NCI-H1694 treated with DMSO at 0.1 percent for 48 hours (cell line): Measurements from ENCODE around the gene SRCIN1.
"Not testable (repeated sequence)": the region's sequence is repeated elsewhere in the genome, so short reads cannot be mapped to it uniquely, and the experiment has no call there.

Experiments used
- DNase-seq: peaks from one replicate; lab custom pipeline; 2025; lab: John Stamatoyannopoulos, UW

SRCIN1 gene

DNA sequence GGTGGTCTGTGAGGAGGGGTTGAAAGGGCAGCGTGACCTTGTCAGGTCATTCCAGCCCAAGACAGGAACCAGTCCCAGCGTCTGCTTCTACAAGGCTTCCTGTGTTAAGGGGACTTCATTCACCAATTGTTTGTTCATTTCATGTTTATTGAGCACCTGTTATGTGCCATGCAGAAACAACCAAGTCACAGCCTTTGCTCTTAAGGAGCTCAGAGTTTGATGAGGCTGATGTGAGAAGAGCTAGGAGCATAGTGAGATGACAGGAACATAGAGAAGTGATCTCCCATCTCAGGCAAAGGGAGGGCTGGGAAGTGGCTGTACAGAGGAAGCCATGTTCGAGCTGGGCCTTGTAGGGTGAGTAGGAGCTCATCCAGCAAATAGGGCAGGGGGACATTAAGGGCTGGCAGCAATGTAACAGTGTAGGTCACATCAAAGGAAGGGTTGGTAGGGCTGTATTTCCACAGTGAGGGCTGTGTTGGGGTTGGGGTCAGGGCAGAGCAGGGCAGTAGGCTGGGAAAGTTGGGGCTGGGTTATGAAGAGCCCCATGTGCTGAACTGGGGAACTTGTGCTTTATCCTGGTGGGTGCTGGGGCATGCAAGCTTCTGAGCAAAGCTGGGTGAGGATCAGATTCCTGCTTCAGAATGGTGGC lies 97.7 kb downstream of the SRCIN1 start:
- no peak for DNase-seq

DNA sequence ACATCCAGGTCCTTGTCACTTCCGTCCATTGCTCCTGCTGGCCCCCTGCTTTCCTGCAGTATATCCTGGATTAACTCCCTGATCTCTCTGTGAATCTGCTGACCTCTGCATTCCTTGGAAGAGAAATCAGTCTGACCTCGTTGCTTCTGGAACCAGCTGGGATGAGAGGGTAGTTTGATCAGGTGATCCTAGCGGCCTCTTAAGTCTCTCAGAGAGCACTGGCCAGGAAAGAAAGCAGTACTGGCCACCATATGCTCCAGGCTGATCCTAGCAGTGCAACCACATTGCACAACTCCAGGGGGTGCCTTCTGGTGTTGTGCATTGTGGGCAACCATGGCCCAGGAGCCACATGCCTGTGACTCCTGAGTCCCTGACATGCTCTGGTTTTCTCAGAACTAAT lies 98.3 kb downstream of the SRCIN1 start:
- no peak for DNase-seq

DNA sequence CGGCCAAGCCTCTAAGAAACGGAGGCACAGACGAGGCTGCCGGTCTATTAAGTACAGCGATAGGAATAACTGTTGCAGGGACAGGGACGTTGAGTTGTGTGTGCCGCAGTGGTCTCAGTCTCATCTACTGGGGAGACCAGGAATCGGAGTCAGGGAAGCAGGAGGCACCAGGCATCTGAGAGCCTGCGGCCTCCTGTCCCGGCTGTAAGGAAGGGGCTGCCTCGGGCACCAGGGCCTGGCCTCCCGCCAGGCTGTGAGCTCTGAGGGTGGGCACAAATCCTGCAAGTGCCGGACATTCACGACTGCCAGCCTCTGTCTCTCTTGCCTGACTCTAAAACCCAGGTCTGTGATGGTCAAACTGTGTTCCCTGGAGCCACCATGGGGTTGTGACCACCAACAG lies 101.5 kb downstream of the SRCIN1 start:
- DNase-seq: no peak

DNA sequence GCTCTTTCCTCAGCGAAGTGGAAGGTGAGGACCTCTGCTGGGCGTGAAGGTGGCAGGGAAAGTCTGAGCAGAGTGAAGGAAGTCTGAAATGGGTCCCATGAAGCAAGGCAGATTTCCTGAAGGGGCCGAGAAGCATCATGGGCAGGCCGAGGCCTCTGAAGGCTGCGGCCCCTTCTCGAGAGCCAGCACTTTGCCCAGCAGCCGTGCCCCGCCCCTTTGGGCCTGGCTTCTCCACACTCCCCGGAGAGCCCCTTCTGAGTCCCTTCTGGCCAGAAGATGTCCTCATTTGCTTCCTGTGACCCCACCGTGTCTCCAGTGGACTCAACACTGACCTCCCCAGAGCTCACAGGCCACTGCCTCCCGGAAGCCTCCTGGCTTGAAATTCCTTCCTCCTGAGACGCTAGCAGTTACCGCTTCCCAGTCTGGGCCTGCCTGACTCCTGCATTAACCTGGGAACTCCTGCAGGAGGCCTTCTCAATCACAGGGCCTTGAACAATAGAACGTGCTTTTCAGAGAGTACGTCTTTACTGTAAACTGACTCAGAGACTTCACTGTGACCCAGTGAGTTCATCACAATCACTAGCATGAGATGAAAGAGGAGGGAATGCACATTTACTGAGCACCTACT lies 102.4 kb downstream of the SRCIN1 start:
- DNase-seq: not testable (repeated sequence)

DNA sequence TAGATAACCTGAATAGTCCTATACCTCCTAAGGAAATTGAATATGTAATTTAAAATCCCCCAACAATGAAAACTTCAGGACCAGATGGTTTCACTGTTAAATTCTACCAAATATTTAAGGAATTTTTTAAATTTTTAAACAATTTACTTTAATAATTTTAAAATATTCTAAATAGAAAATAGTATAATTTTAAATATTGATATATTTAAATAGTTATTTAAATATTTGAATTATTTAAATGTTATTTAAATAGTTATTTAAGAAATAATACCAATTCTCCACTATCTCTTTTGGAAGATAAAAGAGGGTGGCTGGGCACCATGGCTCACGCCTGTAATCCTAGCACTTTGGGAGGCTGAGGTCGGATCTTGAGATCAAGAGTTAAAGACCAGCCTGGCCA lies 104.0 kb downstream of the SRCIN1 start:
- DNase-seq: not testable (repeated sequence)

DNA sequence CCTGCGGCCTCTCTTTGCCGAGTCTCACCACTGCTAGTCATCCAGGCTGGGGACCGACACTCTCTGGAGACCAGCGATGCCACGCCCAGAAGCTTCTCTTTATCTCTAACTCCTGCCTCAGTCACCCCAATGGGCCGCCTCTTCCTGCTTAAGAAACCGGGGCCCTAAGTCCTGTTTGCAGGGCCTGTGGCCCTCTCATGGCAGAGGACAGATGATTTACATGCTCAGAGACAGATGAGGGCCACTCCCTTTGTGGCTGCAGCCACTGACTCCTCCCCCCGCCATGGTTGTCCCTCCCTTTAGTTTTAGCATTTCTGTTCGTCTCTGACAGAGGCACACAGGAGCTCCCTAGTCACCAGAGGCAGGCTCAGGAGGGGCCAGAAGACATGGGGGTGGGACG lies 106.5 kb downstream of the SRCIN1 start:
- not testable (repeated sequence) for DNase-seq

DNA sequence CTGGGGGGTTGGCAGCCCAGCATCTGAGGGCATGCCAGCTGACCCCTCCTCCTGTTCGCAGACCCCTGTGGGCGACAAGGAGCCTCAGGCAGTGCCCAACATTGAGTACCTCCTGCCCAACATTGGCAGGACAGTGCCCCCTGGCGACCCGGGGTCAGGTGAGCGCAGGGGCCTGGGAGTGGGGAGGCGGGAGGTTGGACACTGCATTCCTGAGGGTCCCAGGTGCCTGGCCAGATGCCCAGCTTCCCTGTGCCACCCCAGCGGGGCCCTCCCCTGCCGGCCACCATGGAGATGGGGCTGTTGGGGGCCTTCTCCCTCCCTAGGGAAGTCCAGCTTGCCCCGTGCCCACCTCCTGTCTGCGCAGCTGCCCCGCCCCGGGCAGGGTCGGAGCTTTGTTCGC lies 107.4 kb downstream of the SRCIN1 start:
- no peak for DNase-seq

DNA sequence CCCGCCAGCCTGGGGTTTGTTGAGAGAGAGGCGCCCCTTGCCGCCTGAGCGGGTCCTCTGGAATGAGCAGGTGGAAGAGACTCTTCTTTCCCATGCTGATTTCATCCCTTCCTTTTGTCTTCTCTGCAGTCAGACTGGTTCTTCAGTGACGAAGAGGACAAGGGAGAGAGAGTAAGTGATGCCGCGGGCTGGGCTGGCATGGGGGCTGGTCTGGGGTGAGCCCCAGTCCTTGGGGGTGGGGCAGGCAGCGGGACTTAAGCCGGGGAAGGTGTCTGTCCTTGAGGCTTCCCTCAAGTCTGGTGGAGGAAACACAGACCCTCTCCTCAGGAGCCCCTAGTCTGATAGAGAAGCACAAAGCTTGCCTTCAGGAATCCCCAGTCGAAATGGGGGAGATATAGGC lies 108.1 kb downstream of the SRCIN1 start:
- not testable (repeated sequence) for DNase-seq

DNA sequence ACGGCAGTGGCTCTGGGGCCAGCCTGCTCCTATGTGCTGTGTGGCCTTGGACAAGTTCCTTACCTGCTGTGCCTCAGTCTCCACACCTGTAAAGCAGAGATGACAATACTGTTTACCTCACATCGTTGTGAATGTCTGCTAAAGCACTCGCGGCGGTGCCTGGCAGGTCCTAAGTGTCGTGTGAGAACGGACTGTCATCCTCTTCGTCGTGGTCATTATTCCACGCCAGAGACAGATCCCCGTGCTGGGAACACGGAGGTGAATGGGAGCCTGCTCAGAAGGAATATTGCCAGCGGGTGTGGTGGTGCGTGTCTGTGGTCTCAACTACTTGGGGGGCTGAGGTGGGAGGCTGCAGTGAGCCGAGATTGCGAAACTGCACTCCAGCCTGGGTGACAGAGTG lies 111.6 kb downstream of the SRCIN1 start:
- not testable (repeated sequence) for DNase-seq

DNA sequence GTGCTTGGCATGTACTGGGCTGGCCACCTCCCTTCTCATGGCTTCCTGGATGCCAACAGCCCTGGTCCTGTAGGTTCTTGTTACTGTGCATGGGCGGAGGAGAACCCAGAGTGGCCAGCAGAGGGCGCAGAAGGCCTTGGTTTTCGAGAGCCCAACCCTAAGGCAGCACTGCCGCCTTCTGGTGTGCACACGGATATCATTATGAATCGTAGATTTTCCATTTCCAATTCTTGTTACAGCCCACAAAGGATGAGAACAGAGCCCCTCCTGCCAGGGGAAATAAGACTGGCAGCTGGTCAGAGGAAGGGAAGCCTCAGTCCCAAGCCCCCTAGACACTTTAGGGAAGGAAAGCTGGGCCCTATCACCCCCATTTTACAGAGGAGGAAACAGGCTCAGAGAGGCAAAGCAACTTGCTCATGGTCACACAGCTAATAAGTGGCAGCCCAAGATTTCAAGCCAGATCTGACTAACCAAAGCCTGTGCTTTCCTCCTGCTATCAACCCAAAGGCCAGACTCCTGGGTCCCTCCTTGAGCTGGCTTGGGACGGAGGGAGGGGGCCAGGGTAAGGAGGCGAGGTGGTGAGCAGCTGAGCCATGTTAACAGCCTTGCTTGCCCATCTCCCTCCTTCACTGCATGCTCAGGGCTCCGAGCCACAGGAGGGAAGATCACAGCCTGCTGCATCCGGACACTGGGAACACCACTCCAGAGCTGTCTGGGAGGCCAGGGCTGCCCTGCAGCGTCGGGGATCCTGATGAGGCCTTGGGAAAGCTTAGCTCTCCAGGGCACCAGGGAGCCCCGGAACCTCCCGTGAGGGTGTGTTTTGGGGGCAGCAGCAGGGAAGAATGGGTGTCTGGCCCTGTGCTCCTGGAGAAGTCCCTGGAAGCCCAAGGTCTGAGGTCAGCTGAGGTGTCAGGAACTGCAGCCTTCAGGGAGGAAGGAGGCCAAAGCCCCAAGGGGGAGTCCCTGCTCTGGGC lies 113.4 kb downstream of the SRCIN1 start:
- DNase-seq: peak; percentile 72

DNA sequence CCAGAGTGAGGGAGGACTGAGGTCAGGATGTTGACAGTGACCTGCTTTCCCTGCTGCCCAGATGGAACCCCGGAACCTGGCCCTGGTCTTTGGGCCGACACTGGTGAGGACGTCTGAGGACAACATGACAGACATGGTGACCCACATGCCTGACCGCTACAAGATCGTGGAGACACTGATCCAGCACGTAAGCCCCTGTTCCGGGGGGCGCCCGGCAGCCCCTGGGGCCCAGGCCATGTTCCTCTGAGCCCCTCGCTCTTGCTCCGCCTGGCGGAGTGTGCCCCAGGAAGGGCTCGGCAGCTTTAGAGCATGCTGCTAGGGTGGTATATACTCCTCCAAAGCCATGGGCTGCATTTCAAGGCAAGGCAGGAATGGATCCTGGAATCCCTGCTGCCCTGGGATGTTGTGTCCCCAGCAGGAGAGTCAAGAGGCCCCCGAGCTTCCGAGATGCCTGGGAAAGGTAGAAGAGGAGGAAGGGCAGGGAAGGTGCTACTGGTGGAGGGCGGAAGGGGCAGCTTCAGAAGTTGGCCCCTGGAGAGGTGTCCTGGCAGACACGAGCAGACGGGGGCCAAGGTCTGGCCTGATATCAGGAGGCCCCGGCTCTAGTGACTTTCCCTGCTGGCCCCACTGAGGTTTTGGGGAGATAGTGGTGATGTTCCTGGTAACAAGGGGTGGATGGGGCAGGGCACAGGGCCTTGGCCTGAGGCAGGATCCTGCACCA lies 114.2 kb downstream of the SRCIN1 start:
- not testable (repeated sequence) for DNase-seq

DNA sequence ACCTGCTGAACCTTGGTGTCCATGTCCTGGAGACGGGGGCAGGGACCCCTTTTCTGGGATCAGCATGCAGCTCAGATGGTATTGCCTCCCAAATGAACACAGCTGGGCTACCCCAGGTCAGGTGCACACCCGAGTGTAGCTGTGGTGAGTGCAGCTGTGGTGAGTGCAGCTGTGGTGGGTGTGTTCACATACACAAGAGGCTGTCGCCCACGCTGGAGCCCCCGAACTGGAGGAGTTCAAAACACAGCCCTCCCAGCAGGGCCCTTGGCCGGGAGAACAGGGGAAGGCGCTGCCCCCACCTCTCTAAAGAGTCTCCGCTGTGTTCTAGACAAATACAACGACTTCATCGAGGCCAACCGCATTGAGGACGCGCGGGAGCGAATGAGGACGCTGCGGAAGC lies 116.0 kb downstream of the SRCIN1 start:
- not testable (repeated sequence) for DNase-seq

DNA sequence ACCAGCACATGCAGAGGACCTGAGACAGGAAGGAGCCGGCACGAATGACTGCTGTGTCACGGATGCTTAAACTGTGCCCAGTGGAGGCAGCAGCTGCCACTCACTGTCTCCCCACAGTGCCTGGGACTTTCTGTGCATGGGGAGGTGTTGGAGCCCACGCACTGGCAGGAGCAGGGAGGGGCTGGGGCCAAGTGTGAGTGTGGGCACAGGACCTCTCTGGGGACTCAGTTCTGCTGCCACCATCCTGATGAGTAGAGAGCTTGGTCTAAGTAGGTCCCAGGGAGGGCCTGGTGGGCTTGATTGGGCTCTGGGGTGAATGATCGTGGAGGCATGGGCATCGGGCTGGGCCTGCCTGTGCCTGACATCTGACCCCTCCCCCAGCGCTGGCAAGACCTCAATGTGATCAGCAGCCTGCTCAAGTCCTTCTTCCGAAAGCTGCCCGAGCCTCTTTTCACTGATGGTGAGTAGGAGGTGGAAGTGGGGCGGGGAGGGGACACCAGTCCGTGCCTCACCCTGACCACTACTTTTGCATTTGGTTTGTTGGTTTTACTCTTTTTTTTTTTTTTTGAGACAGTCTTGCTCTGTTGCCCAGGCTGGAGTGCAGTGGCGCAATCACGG lies 120.0 kb downstream of the SRCIN1 start:
- DNase-seq: not testable (repeated sequence)

DNA sequence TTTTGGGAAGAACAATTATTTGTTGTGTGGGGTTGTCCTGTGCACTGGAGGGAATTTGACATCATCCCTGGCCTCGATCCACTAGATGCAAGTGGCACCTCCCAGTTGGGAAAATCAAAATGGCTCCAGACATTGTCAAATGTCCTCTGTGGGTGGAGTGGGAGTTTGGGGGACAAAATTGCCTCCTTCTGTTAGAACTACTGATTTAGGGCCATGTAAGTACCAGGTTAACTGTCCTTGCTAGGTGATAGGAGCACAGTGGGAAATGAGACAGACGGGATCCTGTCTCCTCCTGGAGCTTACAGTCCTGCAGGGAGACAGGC lies 120.6 kb downstream of the SRCIN1 start:
- DNase-seq: no peak

DNA sequence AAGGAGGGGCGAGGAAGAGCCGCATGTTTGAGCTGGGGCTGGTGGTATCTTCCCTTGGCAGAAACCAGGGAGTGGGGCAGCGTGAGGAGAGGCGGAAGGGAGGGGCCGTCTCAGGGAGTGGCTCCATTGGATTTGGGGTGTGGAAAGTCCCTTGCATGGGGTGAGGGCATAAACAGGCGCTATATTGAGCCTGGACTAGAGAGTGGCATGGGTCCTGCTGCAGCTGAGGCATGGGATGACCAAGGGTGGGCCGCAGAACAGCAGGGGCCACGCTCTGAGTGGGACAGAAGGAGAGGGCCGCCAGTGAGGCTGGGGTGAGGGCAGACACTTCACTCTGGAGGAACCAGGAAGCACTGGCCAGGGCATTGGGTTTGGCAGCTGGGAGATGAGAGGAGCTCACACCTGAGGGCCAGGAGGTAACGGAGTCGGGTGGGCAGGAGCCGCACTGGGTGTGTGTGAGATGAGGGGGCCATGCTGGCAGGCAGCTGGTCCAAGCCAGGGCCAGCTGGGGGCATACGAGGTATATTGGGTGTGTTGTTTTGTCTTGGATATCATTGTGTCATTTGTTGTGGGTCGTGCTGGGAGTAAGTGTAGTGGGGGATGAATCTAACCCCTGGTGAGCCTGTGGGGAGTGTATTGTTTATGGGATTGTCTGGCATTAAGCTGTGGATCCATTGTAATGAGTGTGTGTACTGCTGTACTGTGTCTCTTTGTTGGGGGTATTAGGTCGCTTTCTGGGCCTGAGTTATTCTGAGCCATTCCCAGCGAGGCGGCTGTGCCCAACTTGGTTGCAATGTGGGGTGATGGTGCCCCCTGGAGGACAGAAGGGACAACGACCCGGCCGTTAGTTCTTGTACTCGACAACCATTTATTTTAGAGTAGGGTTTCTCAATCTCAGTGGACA lies 121.3 kb downstream of the SRCIN1 start:
- peak; percentile 55 for DNase-seq

DNA sequence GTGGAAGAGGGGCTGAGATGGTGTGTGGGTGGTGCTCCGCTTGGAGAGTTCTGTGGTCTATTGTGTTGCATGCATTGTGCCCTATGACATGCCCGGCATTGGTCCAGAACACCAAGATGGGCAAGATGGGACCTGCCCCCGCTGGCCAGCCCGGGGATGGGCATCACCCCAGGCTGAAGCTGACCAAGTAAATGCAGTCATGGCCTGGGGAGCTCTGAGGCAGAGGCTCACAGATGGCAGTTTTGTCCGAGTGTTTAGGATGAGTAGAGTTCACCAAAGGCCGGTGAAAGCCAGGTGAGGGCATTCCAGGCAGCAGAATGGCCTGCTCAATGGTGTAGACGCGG lies 123.1 kb downstream of the SRCIN1 start:
- not testable (repeated sequence) for DNase-seq

DNA sequence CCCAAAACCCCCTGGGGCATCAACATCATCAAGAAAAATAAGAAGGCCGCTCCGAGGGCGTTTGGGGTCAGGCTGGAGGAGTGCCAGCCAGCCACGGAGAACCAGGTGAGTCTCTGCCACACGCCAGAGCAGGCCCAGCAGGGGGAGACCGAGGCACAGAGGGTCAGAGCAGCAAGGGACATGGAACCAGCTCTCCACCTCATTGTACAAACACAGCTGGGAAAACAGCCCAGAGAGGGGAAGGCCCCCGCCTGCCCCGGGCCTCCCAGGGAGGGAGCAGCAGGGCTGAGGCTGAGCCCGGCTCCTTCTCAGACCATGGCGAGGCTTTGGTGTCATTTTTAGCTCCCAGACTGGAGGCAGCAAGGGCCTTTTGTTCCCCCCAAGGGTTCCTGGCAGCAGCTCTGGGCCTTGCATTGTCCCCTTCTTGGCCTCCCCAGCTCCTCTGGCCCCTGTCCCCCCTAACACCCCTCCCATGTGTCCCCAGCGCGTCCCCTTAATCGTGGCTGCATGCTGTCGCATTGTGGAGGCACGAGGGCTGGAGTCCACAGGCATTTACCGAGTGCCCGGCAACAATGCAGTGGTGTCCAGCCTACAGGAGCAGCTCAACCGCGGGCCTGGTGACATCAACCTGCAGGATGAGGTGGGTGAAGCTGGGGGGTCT lies 123.6 kb downstream of the SRCIN1 start:
- DNase-seq: not testable (repeated sequence)
